Stomach (tissue), 9 donors: ENCODE measurements around the gene OPCML. TPM values are rescaled to one million over a fixed set of nuclear protein-coding genes. Genes with fewer than 3 reads are reported as not detected.

Source experiments
- DNase-seq, 2 donors: peaks; one replicate each; pipeline versions ENCODE4 v3.0.0 to v3.0.0-alpha.2; 2013 to 2019
- H3K27ac ChIP-seq, 5 donors: fragments of 200-600 bp in 4 of 5; sonication (generic) in 4 of 5; one replicate each; pipeline ENCODE4 v1.5.1; 2013 to 2019; ENCODE audit warnings: mild to moderate bottlenecking in 1 of 5, moderate library complexity in 1 of 5
- H3K27me3 ChIP-seq, 3 donors: fragments of 200-600 bp; sonication (generic); one replicate each; pipeline ENCODE4 v1.5.1; 2017 to 2019; ENCODE audit warnings: mixed run types in 1 of 3
- H3K36me3 ChIP-seq, 4 donors: fragments of 200-600 bp; sonication (generic); 1 replicate in 3 of 4; 2 replicates in 1 of 4; pipeline ENCODE4 v1.5.1; 2016 to 2019
- H3K4me1 ChIP-seq, 4 donors: fragments of 200-600 bp; sonication (generic); one replicate each; pipeline ENCODE4 v1.5.1; 2016 to 2019
- H3K4me3 ChIP-seq, 4 donors: fragments of 200-600 bp; sonication (generic) in 3 of 4; one replicate each; pipeline ENCODE4 v1.5.1; 2016 to 2019; ENCODE audit warnings: mild to moderate bottlenecking in 1 of 4
- H3K9me3 ChIP-seq, 4 donors: fragments of 200-600 bp; sonication (generic); one replicate each; pipeline ENCODE4 v1.5.1; 2016 to 2019
- EP300 ChIP-seq: sonication (generic); formaldehyde crosslinking; IDR thresholded peaks from one replicate; pipeline ENCODE4 v1.6.1; 2017; ENCODE audit warnings: antibody characterized with exemption
- POLR2A ChIP-seq, 4 donors: fragments of 450-650 bp; IDR thresholded peaks; one replicate each; pipeline ENCODE4 v1.6.1; 2016; ENCODE audit warnings: antibody characterized with exemption in 4 of 4, control low read depth in 2 of 4, mild to moderate bottlenecking in 1 of 4, moderate library complexity in 1 of 4
- POLR2AphosphoS5 ChIP-seq, 3 donors: sonication (generic); formaldehyde crosslinking; IDR thresholded peaks; one replicate each; pipeline ENCODE4 v1.6.1; 2016; ENCODE audit warnings: antibody characterized with exemption in 3 of 3
- WGBS, 5 donors: extraction: QIAGEN DNeasy Blood & Tissue Kit in 3 of 5; methylation state at CpG; one replicate each; pipeline versions ENCODE4 v1.1.5 to v1.1.7; 2013 to 2018; 5-methylcytosine and 5-hydroxymethylcytosine counted together
- intact Hi-C: fragments of 100-400 bp; cut with DNase I; formaldehyde crosslinking; loops from one replicate; pipeline ENCODE4 v1.15.1; 2023; ENCODE audit warnings: low total_unique reads
- polyA plus RNA-seq, 3 donors: library from polyadenylated mRNA; stranded (reverse); fragments of 200-250 nt; gene quantifications; one replicate each; pipeline ENCODE4 v1.2.3, GENCODE V29; 2013
- total RNA-seq, 5 donors: library from RNA; depleted of rRNA; stranded (reverse); fragments of >200 nt; gene quantifications; one replicate each; pipeline versions ENCODE4 v1.1.0 to v1.2.3, GENCODE V29; 2014 to 2016
- TF ChIP-seq, protein P1 (sequence below), 7 experiments: fragments of 450-650 bp in 4 of 7; fragments of 200-600 bp in 3 of 7; sonication (generic) in 3 of 7; IDR thresholded peaks; one replicate each; pipeline ENCODE4 v1.5.1; 2016 to 2019; ENCODE audit warnings: antibody characterized with exemption in 7 of 7, control low read depth in 2 of 7, mild to moderate bottlenecking in 1 of 7
- donor health status: healthy with polysubstance abuse.
- donor health status: Bipolar disorder and iron deficiency.
- donor health status: healthy.

OPCML gene
- total and polyA plus RNA-seq, 8 donors, result 0.03 to 0.92 (median 0.55) TPM; not detected in 3

DNA sequence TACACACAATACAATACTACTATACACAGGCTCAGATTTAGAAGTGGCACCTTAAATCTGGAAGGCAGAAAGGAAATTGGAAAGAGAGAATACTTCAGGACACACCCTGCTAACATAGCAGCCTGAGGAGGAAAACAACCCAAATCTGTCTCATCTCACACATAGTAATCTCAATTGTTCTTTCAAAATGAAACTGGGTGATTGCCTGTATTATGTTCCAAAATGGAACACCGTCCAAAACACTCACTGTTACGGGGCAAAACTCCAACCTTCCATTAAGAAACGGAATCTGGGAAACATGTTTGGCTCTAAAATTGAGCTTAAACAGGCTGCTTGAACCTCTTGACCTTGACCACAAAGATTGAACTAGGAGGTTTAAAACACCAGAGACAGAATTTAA is 572.6 kb downstream of the OPCML start:
- H3K27ac ChIP-seq, result peak overlapping the region in 1 of 5 donors; percentile 6
- intact Hi-C loops, result no loop called here
- TF ChIP-seq, protein P1, sequence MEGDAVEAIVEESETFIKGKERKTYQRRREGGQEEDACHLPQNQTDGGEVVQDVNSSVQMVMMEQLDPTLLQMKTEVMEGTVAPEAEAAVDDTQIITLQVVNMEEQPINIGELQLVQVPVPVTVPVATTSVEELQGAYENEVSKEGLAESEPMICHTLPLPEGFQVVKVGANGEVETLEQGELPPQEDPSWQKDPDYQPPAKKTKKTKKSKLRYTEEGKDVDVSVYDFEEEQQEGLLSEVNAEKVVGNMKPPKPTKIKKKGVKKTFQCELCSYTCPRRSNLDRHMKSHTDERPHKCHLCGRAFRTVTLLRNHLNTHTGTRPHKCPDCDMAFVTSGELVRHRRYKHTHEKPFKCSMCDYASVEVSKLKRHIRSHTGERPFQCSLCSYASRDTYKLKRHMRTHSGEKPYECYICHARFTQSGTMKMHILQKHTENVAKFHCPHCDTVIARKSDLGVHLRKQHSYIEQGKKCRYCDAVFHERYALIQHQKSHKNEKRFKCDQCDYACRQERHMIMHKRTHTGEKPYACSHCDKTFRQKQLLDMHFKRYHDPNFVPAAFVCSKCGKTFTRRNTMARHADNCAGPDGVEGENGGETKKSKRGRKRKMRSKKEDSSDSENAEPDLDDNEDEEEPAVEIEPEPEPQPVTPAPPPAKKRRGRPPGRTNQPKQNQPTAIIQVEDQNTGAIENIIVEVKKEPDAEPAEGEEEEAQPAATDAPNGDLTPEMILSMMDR (IDR thresholded peaks at IDR 0.05), result no peak
- TF ChIP-seq POLR2A (IDR thresholded peaks at IDR 0.05) (no peak), EP300 (no peak), POLR2AphosphoS5 (IDR thresholded peaks at IDR 0.05) (no peak)
- WGBS, 5 donors, result 42 to 71% (median 65%) methylated on average over 3 of the region's 3 CpGs
- H3K4me3 ChIP-seq, result no peak overlapping the region
- no peaks in the 10 kb centered on the region for H3K9me3 ChIP-seq
- no peaks in the 10 kb centered on the region for H3K36me3 ChIP-seq
- peaks cover 0 to 18% (median 0%) of the 10 kb centered on the region in 4 donors for H3K4me1 ChIP-seq
- DNase-seq, result peak in 1 of 2 donors; percentile 30
- peaks cover 0 to 19% (median 5%) of the 10 kb centered on the region in 3 donors for H3K27me3 ChIP-seq

DNA sequence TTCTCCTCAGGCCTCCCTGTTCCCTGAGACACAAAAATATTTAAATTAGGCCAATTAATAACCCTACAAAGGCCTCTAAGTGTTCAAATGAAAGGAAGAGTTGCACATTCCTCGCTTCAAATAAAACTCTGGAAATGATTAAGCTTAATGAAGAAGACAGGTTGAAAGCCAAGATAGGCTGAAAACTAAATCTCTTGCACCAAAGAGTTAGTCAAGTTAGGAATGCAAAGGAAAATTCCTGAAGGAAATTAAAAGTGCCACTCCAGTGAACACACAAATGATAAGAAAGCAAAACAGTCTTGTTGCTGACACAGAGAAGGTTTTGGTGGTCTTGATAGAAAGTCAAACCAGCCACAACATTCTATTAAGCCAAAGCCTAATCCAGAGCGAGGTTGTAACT is 574.4 kb downstream of the OPCML start:
- Histone ChIP-seq H3K27me3 (peaks cover 0 to 15% (median 5%) of the 10 kb centered on the region in 3 donors), H3K9me3 (no peaks in the 10 kb centered on the region), H3K4me1 (peaks cover 0 to 18% (median 0%) of the 10 kb centered on the region in 4 donors), H3K36me3 (no peaks in the 10 kb centered on the region), H3K4me3 (no peak overlapping the region), H3K27ac (no peak overlapping the region)
- TF ChIP-seq EP300 (no peak), POLR2AphosphoS5 (IDR thresholded peaks at IDR 0.05) (no peak), POLR2A (IDR thresholded peaks at IDR 0.05) (no peak)
- TF ChIP-seq, protein P1 (IDR thresholded peaks at IDR 0.05), result no peak
- intact Hi-C loops, result no loop called here
- no peak for DNase-seq
- 45 to 74% (median 66%) methylated on average over 2 of the region's 2 CpGs for WGBS, 5 donors

DNA sequence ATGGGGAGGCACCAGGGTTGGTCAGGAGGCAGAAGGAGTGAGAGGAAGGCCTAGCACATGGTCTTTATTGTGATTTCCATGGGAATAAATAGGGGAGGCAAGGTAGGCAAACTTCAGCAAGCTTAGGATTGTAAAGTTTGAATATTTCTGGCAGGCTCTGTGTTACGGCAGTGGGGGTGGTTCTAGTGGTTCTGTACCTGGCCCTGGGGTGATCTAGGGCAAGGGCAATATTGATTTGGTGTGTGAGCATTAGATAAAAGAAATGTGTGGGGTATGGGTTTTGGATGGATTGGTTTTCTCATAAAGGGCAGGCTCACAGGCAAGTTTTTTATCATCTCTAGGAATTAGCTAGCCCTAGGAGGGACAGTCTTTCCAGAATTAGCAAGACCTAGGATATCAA is 584.0 kb downstream of the OPCML start:
- Histone ChIP-seq H3K27ac (no peak overlapping the region), H3K36me3 (no peaks in the 10 kb centered on the region), H3K4me1 (peaks cover 8 to 11% (median 11%) of the 10 kb centered on the region in 4 donors), H3K4me3 (no peak overlapping the region), H3K9me3 (peaks cover 0 to 11% (median 7%) of the 10 kb centered on the region in 4 donors), H3K27me3 (peaks cover 5 to 28% (median 22%) of the 10 kb centered on the region in 3 donors)
- TF ChIP-seq POLR2AphosphoS5 (IDR thresholded peaks at IDR 0.05), result no peak
- TF ChIP-seq, protein P1 (IDR thresholded peaks at IDR 0.05), result no peak
- TF ChIP-seq EP300, result no peak
- WGBS, 5 donors, result 39 to 72% (median 52%) methylated on average over 1 of the region's 1 CpG
- intact Hi-C loops, result no loop called here
- DNase-seq, result no peak

DNA sequence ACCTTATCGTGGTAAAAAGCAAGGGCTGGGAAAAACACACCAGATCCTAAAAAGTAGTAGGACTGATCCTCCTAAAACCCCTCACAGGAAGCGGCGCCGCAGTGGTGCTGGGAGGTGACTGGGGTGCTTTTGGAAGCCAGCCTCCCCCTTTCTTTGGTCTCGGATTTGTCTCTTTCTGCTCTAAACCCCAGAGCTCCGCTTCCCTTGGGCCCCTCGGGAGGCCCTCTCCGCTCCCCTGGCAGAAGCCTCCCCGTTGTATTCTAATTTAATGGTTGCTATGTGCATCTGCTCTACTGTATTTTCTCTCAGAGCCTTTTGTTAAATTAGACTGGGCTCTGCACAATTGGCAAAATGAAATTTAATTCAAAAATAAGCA is 587.7 kb downstream of the OPCML start:
- no peaks in the 10 kb centered on the region for H3K9me3 ChIP-seq
- intact Hi-C loops, result no loop called here
- H3K27ac ChIP-seq, result no peak overlapping the region
- no peak for TF ChIP-seq POLR2A (IDR thresholded peaks at IDR 0.05)
- no peak for TF ChIP-seq EP300
- no peak for TF ChIP-seq POLR2AphosphoS5 (IDR thresholded peaks at IDR 0.05)
- TF ChIP-seq, protein P1 (IDR thresholded peaks at IDR 0.05), result no peak
- H3K4me1 ChIP-seq, result peaks cover 8 to 15% (median 15%) of the 10 kb centered on the region in 4 donors
- H3K4me3 ChIP-seq, result peak overlapping the region in 1 of 4 donors; percentile 41
- 41 to 46% (median 43%) methylated on average over 9 of the region's 9 CpGs for WGBS, 5 donors
- H3K27me3 ChIP-seq, result peaks cover 9 to 49% (median 30%) of the 10 kb centered on the region in 3 donors
- no peaks in the 10 kb centered on the region for H3K36me3 ChIP-seq
- peak in 1 of 2 donors; percentile 13 for DNase-seq
